HT-29 (cell line): ENCODE results near the gene PREB. TPM values are rescaled to one million over a fixed set of nuclear protein-coding genes. Genes with fewer than 3 reads are reported as not detected.

Experiments
- DNase-seq: peaks from one replicate; pipeline ENCODE4 v3.0.0-alpha.2; 2015; ENCODE audit warnings: low spot score
- total RNA-seq: library from RNA; depleted of rRNA; stranded (reverse); fragments of >200 nt; shearing (Covaris generic); gene quantifications from 2 replicates; pipeline ENCODE4 v1.2.3, GENCODE V29; 2014

PREB gene
- total RNA-seq, 1 experiment from 2014 or later = 96.2 TPM

GRCh38 chr2:27096748-27097297 is 37.6 kb downstream of the PREB start:
- no peak for DNase-seq

DNA sequence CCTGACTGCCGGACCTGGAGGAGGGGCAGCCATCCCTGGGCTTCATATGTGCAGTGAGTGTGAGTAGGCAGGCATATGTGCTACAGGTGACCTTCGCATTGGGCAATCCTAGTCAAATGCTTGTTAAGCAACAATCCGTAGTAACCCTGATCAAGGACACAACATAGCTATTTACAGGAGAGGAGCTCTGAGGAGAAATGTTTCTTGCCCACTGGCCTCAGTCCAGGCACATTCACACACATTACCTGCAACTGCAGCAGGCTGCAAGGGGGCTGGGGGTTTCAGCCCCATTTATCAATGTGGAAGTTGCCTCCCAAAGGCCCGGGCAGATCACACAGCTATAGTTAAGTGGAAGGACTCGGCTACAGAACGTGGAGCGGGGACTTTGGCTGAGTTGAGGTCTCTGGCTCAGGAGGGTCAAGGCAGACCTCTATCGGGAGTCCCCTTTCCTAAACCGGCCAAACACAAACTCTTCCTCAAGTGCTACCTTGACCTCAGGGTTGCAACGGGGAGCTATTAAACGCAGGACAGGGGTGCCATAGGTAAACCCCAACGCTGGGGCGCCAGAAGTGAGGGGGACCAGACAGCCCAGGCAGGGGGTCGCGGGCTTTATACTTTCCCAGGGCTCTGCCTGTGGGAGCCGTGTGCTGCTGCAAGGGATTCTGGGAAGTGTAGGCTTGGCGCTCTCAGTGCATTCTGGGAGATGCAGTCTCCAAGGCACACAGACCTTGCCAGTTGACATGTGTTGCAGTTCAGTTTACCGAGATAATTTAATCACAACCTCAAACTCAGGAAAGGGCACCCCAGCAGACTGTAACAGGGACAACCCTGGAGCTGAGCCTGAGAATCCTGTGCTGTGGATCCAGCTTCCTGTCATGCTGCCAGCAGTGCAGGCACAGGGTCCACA is 38.4 kb downstream of the PREB start:
- peak; percentile 56 for DNase-seq

- DNase-seq = no peak
These were observed 39.0 kb downstream of the PREB start for GRCh38 chr2:27095427-27095744.

DNA sequence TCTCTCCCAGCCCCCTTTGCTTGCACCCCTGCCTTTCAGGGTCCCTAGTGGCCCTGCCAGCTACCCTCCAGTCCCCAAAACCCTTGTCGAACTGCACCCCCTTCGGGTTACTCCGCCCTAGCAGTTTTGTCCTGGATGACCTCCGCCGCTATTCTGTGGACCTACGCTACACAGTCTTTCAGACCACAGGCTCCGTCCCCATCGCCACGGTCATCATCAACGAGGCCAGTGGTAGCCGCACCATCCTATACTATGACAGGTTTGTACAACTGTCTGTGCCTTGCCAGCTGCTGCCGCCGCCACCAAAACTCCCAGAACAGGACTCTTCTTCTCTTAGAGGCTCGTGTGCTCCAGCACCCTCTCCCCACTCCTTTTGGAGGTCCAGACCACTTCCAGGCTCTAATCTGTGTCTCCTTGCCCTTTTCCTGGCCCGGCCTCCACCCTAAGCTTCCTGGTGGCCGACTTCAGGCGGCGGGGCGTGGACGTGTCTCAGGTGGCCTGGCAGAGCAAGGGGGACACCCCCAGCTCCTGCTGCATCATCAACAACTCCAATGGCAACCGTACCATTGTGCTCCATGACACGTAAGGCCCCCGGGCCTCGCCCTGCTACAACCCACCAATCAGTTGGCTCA is 40.0 kb downstream of the PREB start:
- no peak for DNase-seq

GRCh38 chr2:27093430-27094352 is 40.7 kb downstream of the PREB start:
- no peak for DNase-seq

DNA sequence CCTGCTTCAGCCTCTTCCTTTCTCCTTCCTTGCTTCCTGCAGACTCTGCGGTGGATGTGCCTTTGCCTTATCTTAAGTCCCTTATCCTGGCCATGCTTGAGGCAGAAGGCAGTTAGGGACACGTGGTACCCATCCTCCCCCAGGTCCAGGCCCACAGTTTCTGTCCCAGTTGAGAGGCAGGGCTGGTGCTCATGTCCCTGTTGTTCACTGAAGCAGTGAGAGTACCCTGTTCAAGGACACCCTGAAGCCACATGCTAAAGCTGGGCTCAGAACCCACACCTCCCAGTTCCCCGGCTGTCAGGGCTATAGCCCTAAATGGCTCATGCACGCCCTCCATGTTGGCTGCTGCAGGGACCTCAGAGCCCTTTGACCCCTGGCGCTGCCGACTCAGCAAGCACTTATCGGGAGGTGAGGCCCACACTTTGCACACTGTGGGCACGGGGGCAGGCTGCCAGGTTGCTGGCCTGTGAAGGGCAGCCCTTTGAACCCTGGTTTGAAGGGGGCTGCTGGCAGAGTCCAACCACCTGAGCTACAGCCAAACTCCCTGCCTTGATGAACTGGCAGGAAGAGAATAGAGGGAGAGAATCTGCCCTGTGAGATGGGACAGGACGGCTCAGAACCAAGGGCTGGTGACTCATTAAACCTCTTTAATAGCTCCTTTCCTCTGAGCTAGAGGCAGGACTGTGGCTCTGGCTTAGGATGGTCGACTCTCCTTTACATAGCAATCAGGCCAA is 41.6 kb downstream of the PREB start:
- DNase-seq = no peak

GRCh38 chr2:27091746-27092695 is 42.4 kb downstream of the PREB start:
- DNase-seq = no peak

DNA sequence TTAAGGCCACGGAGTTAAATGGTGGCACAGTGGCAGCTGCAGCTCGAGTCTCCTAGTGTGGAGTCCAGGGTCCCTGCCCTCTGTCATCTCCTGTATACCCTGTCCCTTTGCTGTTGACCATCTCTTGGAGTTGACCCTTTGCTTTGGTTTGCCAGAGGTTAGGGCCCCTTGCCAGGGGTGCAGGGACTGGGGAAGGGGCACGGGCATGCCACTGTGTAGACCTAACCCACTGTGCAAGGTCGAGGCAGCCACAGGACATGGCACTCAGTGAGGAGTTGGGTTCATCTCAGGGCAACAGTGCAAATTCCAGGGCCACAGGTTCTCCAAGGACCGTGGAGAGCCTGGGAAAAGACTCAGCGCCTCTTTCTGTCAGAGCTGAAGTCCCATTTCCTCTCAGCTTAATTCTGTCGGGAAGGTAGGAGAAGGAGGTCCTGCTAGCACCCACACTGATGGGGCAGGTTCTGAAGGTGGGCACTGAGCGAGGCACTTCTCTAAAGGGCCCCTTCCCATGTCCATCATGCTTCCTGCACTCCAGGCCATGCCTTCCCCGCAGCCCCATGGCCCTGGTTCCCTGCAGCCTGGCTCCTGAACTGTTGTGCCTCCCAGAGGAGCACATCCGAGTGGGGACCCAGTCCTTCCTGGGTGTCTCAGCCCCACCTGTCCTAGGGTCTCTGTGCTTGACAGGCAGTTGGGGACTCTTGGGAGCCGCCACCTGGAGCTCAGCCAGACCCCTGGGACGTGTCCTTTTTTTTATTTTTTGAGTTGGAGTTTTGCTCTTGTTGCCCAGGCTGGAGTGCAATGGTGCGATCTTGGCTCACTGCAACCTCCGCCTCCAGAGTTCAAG is 45.1 kb downstream of the PREB start:
- DNase-seq = no peak

- no peak for DNase-seq
These were observed 45.8 kb downstream of the PREB start for GRCh38 chr2:27088634-27089033.

GRCh38 chr2:27087823-27088410 is 46.5 kb downstream of the PREB start:
- no peak for DNase-seq

DNA sequence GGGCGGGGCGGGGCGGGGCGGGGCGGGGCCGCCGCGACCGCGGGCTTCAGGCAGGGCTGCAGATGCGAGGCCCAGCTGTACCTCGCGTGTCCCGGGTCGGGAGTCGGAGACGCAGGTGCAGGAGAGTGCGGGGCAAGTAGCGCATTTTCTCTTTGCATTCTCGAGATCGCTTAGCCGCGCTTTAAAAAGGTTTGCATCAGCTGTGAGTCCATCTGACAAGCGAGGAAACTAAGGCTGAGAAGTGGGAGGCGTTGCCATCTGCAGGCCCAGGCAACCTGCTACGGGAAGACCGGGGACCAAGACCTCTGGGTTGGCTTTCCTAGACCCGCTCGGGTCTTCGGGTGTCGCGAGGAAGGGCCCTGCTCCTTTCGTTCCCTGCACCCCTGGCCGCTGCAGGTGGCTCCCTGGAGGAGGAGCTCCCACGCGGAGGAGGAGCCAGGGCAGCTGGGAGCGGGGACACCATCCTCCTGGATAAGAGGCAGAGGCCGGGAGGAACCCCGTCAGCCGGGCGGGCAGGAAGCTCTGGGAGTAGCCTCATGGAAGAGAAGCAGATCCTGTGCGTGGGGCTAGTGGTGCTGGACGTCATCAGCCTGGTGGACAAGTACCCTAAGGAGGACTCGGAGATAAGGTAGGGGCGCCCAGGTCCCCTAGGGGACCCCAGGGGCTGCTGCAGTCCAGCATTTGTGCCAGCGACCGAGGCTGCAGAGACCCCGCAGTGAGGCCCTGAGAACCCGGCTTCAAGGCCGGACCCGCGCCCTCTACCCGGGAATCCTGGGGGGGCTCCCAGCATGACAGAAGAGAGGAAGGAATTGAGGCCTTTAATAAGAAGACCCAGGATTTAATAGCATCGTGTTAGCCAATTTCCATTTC is 47.5 kb downstream of the PREB start, which contains the start of gene KHK:
Gene KHK, plus strand, starts transcription at position 49 of the 870 bp plus-strand sequence. Its CDS starts 488 bp downstream, at position 537.
- DNase-seq = peak; percentile 52

DNA sequence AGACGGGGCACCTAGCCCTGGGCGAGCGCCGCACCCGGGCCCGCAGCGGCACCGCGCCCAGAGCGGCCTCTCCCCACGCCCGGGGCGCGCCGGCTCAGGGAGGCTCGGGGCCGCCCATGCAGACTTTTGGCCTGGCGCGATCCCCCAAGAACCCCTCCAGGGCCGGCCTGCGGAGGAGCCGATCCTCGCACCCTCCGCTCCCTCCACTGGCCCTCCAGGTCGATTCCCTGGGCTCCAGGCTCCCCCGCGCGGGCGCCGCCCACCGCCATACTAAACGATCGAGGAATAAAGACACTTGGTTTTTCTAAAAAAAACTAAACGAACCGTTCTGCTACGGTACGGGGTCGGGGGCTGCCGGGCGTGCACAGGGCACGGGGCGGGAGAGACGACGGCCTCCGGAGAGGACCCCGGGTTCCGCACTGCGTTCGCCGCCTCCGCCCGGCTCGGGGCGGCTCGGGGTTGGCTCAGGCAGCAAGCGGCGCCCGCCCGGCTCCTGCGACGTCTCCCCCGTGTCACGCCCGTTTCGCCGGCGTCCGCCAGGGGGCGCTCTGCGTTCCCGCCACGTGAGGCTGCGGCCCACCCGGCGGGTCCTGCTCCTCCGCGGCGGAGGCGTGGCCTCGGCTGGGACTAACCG is 48.2 kb downstream of the PREB start:
- DNase-seq = peak; percentile 91

DNA sequence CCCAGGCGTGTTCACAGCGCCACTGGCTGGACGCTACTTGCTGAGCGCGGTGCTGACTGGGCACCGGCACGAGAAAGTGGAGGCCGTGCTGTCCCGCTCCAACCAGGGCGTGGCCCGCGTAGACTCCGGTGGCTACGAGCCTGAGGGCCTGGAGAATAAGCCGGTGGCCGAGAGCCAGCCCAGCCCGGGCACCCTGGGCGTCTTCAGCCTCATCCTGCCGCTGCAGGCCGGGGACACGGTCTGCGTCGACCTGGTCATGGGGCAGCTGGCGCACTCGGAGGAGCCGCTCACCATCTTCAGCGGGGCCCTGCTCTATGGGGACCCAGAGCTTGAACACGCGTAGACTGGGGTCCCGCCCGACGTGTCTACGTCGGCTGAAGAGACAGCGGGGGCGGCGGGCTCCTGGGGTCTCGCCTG is 48.8 kb downstream of the PREB start:
- peak; percentile 50 for DNase-seq

- DNase-seq = no peak
These were observed 49.3 kb downstream of the PREB start for GRCh38 chr2:27085062-27085672.

DNA sequence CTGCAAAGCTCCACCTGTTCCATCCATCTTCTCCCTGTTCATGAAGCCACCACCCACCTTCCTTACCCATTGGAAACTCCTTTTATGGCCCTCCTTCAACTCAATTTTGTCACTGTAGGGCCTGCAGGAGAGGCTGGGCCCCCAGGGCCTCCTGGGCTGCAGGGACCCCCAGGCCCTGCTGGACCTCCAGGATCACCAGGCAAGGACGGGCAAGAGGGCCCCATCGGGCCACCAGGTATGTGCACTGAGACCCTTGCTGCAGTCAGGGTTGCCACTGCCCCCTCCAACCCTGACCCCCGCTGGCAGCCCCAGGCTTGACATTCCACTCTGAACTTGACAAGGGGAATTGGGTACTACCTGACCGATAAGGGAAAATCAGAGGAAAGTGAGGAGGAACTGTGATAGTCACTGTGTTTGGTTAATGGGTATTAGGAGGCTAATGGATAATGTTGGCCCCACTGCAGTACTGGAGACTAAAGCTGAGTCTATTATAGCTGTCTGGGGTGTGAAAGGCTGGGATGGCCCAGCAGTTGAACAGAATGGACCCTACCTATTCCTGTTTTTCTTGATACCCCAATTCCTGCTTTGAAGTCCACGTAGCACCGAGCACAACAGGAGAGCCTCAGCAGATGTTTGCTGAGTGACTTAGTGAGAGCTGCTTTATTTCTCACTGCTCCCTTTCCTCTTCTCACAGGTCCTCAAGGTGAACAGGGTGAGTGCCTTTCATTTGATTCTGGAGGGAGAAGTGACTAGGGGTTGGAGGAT is 50.0 kb downstream of the PREB start:
- DNase-seq = no peak
